Calu3 (cell line): ENCODE results near the gene ALOX12B. TPM values are rescaled to one million over a fixed set of nuclear protein-coding genes. Genes with fewer than 3 reads are reported as not detected.

ENCODE experiments used
- Bru-seq: library from RNA; stranded (reverse); fragments of 400-500 nt; gene quantifications from one replicate; lab custom pipeline; 2021; lab: Mats Ljungman, UMichigan
- BruChase-seq, 2 experiments: library from RNA; stranded (reverse); fragments of 400-500 nt; gene quantifications; one replicate each; lab custom pipeline; 2021; lab: Mats Ljungman, UMichigan
- BruUV-seq: library from RNA; stranded (reverse); fragments of 400-500 nt; replicated peaks from 2 replicates; lab custom pipeline; 2021; lab: Mats Ljungman, UMichigan
- CTCF ChIA-PET: fragments of 300-600 bp; sonication (Branson Sonifier 250); formaldehyde crosslinking; loops from one replicate; lab custom pipeline; 2022; ENCODE audit warnings: antibody characterized with exemption; lab: Charles Lee
- DNase-seq: peaks from one replicate; pipeline ENCODE4 v3.0.0; 2022
- H3K27ac Mint-ChIP-seq: one replicate; pipeline ENCODE4 v1.8.0; 2022; ENCODE audit warnings: mixed read lengths; ENCODE audit not compliant: unreplicated experiment
- H3K27me3 Mint-ChIP-seq: one replicate; pipeline ENCODE4 v1.8.0; 2022; ENCODE audit warnings: mixed read lengths; ENCODE audit not compliant: unreplicated experiment
- H3K36me3 Mint-ChIP-seq: one replicate; pipeline ENCODE4 v1.8.0; 2022; ENCODE audit warnings: mild to moderate bottlenecking, moderate library complexity, mixed read lengths; ENCODE audit not compliant: insufficient read depth, unreplicated experiment
- H3K4me1 Mint-ChIP-seq: one replicate; pipeline ENCODE4 v1.8.0; 2022; ENCODE audit warnings: mild to moderate bottlenecking, low read depth, mixed read lengths; ENCODE audit not compliant: unreplicated experiment
- H3K4me3 Mint-ChIP-seq: one replicate; pipeline ENCODE4 v1.8.0; 2022; ENCODE audit warnings: mild to moderate bottlenecking, low read depth, moderate library complexity, mixed read lengths; ENCODE audit not compliant: unreplicated experiment
- H3K9me3 Mint-ChIP-seq: one replicate; pipeline ENCODE4 v1.8.0; 2022; ENCODE audit warnings: low read depth, mixed read lengths; ENCODE audit not compliant: unreplicated experiment
- intact Hi-C: fragments of 100-400 bp; cut with micrococcal nuclease; formaldehyde crosslinking; loops from one replicate; pipeline ENCODE4 v1.10.0; 2022; ENCODE audit not compliant: unreplicated experiment
- long read RNA-seq: library from polyadenylated mRNA; stranded (forward); transcript quantifications from one replicate; pipeline ENCODE4 v2.0.0, GENCODE V29; 2022
- total RNA-seq: library from RNA; stranded (reverse); gene quantifications from 2 replicates; pipeline ENCODE4 v1.2.3, GENCODE V29; 2022
- TF ChIP-seq, protein P1 (sequence below): fragments of 200-600 bp; IDR thresholded peaks from one replicate; pipeline ENCODE4 v1.8.0; 2022; ENCODE audit warnings: antibody characterized with exemption; ENCODE audit not compliant: unreplicated experiment

The ALOX12B gene
- total RNA-seq (not detected in 2 replicates), Bru-seq, nascent RNA (not detected), BruChase-seq, experiment 1, labeled RNA remaining after a 6-hour chase (not detected), BruChase-seq, experiment 2, labeled RNA remaining after a 2-hour chase (percentile 6 among the genes with signal in this experiment)
- long read RNA-seq, result 0 reads

DNA sequence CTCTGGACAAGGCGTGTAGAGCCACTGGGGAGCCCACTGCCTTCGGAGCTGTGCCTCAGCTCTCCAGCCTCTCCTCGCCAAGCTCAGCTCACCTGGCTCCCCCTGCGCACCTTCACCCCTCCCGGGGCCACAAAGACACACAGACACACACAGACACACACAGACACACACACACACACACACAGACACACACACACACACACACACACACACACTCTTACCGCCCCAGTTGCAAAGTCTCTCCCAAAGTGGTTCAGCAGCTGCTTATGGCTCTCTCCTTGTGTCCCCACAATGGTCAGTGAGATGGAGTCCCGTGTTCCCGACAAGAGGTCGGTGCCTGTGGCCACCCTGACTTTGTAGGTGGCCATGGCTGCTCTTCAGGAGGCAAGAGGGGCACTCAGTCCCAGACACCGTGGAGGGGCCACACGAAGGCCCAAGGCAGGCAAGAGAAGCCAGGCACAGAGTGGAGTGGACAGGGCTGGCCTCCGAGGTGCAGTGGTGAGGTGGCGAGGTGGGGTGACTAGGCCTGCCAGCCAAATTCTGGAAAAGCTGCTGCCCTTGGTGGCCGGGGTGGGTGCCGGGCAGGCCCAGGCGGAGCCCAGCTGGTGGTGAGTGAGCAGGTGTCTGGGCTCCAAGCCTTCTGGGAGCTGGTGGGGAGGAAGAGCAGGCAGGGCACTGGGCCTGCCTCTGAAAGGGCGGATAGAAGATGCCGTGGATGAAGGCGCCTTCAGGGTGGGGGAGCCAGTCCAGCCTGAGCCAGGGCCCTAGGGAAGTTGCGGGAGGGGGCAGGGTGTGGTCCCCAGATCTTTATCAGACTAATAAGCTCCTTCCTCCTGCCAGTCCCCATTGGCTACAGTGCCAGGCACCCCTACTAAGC is at the start of gene ALOX12B:
TSS of gene ALOX12B (minus strand) at position 642 of the 877 bp plus-strand sequence. CDS start at position 368, 274 bp downstream.
- Mint-ChIP-seq H3K9me3 (no peaks in the 10 kb centered on the region), H3K4me1 (no peaks in the 10 kb centered on the region), H3K27me3 (peaks cover 87% of the 10 kb centered on the region), H3K36me3 (no peaks in the 10 kb centered on the region), H3K4me3 (no peak within 1 kb of the TSS), H3K27ac (no peak within 1 kb of the TSS)
- intact Hi-C loops, result no loop called here
- BruUV-seq, result no TSS peak
- TF ChIP-seq, protein P1, sequence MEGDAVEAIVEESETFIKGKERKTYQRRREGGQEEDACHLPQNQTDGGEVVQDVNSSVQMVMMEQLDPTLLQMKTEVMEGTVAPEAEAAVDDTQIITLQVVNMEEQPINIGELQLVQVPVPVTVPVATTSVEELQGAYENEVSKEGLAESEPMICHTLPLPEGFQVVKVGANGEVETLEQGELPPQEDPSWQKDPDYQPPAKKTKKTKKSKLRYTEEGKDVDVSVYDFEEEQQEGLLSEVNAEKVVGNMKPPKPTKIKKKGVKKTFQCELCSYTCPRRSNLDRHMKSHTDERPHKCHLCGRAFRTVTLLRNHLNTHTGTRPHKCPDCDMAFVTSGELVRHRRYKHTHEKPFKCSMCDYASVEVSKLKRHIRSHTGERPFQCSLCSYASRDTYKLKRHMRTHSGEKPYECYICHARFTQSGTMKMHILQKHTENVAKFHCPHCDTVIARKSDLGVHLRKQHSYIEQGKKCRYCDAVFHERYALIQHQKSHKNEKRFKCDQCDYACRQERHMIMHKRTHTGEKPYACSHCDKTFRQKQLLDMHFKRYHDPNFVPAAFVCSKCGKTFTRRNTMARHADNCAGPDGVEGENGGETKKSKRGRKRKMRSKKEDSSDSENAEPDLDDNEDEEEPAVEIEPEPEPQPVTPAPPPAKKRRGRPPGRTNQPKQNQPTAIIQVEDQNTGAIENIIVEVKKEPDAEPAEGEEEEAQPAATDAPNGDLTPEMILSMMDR, result no peak
- CTCF ChIA-PET, result interaction anchor here (0.6 kb wide), 1 partner anchor 765 kb away, joined by 3 read pairs; no protein-coding TSS in a partner anchor
- no peak for DNase-seq

DNA sequence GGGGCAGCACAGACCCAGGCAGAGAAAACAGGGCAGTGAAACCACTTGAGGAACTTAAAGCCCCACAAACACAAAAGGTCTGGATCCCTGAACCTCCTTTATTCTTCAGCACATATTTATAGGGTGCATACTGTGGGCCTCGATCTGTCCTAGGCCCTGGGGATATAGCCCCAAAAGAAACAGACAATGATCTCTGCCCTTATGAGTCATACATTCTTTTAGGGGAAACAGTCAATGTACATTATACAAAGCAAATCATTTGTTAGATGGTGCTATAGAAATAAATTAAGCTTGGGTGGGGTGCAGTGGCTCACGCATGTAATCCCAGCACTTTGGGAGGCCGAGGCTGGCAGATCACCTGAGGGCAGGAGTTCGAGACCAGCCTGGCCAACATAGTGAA is 46.4 kb upstream of the ALOX12B start:
- Mint-ChIP-seq H3K4me3 (no peak overlapping the region), H3K9me3 (no peaks in the 10 kb centered on the region), H3K36me3 (no peaks in the 10 kb centered on the region), H3K27ac (no peak overlapping the region), H3K4me1 (no peaks in the 10 kb centered on the region), H3K27me3 (peaks cover 16% of the 10 kb centered on the region)
- TF ChIP-seq, protein P1, result no peak
- intact Hi-C loops, result no loop called here
- CTCF ChIA-PET, result no interaction called here
- BruUV-seq, result no TSS peak
- DNase-seq, result no peak

DNA sequence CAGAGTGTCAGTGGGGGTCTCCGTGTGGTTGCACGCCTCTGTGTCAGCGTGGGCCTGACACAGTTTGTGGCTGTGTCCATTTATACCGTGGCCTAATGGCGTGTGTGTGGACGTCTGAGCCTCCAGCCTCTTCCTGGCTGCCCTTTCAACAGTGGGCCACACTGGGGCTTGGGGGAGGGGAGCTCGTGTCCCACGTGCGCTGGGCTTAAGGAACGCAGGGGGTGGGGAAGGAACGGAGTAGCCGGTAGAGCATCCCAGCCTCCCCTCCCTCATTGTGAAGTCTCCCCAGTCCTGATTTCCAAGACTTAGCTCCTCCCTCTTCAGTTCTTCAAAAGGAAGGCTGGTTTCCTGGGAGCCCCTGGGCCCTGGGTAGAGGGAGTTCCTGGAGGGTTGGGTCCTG is 45.9 kb upstream of the ALOX12B start:
- Mint-ChIP-seq H3K4me3 (no peak overlapping the region), H3K36me3 (no peaks in the 10 kb centered on the region), H3K27me3 (peaks cover 16% of the 10 kb centered on the region), H3K27ac (no peak overlapping the region), H3K4me1 (no peaks in the 10 kb centered on the region), H3K9me3 (no peaks in the 10 kb centered on the region)
- intact Hi-C loops, result no loop called here
- TF ChIP-seq, protein P1, result no peak
- DNase-seq, result no peak
- BruUV-seq, result no TSS peak
- CTCF ChIA-PET, result no interaction called here

DNA sequence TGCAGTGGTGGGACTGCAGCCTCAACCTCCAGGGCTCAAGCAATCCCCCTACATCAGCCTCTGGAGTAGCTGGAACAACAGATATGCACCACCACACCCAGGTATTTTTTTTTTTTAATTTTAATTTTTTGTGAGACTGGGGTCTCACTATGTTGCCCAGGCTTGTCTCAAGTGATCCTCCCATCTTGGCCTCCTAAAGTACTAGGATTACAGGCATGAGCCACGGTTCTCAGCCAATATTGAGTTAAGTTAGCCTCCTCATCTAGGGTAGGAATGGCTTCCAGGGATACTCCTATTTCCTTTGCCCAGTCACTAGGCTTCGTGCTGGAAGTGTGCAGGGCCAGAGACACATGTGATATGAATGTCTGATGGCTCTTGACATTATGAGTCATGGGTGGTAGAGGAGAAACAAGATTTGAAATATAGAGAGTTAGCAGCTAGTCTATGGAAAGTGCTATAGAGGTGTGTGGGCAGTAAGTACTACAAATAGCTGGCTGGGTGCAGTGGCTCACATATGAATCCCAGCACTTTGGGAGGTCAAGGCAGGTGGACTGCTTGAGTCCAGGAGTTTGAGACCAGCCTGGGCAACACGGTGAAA is 44.4 kb upstream of the ALOX12B start:
- Mint-ChIP-seq H3K4me3 (no peak overlapping the region), H3K36me3 (peaks cover 2% of the 10 kb centered on the region), H3K27me3 (peaks cover 25% of the 10 kb centered on the region), H3K4me1 (peaks cover 6% of the 10 kb centered on the region), H3K9me3 (no peaks in the 10 kb centered on the region), H3K27ac (no peak overlapping the region)
- TF ChIP-seq, protein P1, result no peak
- intact Hi-C loops, result no loop called here
- no peak for DNase-seq
- CTCF ChIA-PET, result no interaction called here
- no TSS peak for BruUV-seq
